NCI-H1092 (cell line): ENCODE data around the gene SCAP.

Experiments
- DNase-seq: peaks from one replicate; lab custom pipeline; 2025; lab: John Stamatoyannopoulos, UW

SCAP gene

GRCh38 chr3:47414161-47414564 lies 61.6 kb downstream of the SCAP start:
- no peak for DNase-seq

- DNase-seq = no peak
These were observed 62.0 kb downstream of the SCAP start for GRCh38 chr3:47413751-47414150.

DNA sequence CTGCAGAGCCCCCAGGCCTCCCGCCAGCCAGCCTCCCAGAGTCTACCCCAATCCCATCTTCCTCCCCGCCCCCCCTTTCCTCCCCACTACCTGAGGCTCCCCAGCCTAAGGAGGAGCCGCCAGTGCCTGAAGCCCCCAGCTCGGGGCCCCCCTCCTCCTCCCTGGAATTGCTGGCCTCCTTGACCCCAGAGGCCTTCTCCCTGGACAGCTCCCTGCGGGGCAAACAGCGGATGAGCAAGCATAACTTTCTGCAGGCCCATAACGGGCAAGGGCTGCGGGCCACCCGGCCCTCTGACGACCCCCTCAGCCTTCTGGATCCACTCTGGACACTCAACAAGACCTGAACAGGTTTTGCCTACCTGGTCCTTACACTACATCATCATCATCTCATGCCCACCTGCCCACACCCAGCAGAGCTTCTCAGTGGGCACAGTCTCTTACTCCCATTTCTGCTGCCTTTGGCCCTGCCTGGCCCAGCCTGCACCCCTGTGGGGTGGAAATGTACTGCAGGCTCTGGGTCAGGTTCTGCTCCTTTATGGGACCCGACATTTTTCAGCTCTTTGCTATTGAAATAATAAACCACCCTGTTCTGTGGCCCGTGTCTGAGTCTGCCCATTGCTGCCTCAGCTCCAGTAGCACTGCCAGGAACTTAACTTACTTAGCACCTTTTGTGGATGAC lies 62.8 kb downstream of the SCAP start:
- DNase-seq = no peak

GRCh38 chr3:47412453-47412756 lies 63.3 kb downstream of the SCAP start:
- DNase-seq = no peak

DNA sequence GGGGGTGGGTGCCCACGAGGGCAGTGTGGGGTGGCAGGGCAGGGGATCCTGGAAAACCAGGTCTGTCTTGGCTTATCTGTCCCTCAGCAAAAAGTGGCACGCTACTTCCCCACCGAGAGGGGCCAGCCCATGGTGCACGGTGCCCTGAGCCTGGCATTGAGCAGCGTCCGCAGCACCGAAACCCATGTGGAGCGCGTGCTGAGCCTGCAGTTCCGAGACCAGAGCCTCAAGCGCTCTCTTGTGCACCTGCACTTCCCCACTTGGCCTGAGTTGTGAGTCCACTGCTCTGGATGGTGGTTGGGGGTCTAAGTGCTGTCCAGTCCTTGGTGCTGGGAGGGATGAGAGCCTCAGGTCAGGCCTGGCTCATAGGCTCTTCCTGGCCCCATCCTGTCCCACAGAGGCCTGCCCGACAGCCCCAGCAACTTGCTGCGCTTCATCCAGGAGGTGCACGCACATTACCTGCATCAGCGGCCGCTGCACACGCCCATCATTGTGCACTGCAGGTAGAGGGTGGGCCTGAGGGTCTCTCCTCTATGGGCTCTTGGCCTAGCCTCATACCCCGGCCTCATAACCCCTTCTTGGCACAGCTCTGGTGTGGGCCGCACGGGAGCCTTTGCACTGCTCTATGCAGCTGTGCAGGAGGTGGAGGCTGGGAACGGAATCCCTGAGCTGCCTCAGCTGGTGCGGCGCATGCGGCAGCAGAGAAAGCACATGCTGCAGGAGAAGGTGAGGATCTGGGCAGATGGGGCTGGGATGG lies 63.9 kb downstream of the SCAP start:
- no peak for DNase-seq

DNA sequence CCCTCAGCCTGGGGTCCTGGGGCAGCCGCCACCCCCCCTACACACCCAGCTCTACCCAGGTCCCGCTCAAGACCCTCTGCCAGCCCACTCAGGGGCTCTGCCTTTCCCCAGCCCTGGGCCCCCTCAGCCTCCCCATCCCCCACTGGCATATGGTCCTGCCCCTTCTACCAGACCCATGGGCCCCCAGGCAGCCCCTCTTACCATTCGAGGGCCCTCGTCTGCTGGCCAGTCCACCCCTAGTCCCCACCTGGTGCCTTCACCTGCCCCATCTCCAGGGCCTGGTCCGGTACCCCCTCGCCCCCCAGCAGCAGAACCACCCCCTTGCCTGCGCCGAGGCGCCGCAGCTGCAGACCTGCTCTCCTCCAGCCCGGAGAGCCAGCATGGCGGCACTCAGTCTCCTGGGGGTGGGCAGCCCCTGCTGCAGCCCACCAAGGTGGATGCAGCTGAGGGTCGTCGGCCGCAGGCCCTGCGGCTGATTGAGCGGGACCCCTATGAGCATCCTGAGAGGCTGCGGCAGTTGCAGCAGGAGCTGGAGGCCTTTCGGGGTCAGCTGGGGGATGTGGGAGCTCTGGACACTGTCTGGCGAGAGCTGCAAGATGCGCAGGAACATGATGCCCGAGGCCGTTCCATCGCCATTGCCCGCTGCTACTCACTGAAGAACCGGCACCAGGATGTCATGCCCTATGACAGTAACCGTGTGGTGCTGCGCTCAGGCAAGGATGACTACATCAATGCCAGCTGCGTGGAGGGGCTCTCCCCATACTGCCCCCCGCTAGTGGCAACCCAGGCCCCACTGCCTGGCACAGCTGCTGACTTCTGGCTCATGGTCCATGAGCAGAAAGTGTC lies 64.7 kb downstream of the SCAP start:
- no peak for DNase-seq

- no peak for DNase-seq
These were observed 65.4 kb downstream of the SCAP start for GRCh38 chr3:47410417-47410720.

DNA sequence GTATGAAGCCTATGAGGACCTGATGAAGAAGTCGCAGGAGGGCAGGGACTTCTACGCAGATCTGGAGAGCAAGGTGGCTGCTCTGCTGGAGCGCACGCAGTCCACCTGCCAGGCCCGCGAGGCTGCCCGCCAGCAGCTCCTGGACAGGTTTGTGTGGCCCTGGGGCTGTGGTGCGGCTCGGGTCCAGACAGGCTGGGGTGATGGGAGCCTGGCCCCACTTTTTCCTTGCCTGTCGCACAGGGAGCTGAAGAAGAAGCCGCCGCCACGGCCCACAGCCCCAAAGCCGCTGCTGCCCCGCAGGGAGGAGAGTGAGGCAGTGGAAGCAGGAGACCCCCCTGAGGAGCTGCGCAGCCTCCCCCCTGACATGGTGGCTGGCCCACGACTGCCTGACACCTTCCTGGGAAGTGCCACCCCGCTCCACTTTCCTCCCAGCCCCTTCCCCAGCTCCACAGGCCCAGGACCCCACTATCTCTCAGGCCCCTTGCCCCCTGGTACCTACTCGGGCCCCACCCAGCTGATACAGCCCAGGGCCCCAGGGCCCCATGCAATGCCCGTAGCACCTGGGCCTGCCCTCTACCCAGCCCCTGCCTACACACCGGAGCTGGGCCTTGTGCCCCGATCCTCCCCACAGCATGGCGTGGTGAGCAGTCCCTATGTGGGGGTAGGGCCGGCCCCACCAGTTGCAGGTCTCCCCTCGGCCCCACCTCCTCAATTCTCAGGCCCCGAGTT lies 65.9 kb downstream of the SCAP start:
- DNase-seq = no peak

GRCh38 chr3:47409284-47409683 lies 66.5 kb downstream of the SCAP start:
- no peak for DNase-seq

GRCh38 chr3:47408839-47409229 lies 66.9 kb downstream of the SCAP start:
- DNase-seq = no peak

DNA sequence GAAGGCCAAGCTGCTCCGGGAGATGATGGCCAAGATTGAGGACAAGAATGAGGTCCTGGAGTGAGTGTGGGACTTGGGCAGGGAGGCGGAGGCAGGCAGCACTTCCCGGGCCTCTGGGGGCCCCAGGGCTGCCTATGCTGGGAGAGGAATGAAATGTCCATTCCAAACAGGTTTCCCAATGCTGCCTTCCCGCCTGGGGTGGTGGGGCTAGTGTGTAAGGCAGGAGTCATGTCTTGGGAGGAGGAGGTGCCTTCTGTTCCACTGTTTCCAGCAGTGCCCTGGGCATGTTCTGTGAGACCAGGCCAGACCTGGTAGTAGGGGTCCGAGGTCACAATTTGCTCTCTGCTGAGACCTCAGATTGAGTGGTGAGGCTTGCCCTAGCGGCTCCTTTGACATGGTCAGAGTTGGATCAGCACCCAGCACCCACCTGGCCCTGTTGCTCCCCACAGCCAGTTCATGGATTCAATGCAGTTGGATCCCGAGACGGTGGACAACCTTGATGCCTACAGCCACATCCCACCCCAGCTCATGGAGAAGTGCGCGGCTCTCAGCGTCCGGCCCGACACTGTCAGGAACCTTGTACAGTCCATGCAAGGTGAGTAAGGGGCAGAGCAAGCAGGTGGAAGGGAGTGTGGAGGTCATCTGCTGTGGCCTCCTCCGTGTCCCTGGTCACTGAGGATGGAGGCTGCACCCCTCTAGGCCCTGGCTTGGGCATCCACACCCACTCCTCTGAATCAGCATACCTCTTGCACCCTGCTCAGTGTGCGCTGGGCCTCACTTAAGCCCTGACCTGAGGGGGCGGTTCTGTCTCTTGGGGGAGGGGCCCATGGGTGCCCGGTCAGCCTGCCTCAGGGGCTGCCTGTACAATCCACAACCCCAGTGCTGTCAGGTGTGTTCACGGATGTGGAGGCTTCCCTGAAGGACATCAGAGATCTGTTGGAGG lies 67.6 kb downstream of the SCAP start:
- no peak for DNase-seq

DNA sequence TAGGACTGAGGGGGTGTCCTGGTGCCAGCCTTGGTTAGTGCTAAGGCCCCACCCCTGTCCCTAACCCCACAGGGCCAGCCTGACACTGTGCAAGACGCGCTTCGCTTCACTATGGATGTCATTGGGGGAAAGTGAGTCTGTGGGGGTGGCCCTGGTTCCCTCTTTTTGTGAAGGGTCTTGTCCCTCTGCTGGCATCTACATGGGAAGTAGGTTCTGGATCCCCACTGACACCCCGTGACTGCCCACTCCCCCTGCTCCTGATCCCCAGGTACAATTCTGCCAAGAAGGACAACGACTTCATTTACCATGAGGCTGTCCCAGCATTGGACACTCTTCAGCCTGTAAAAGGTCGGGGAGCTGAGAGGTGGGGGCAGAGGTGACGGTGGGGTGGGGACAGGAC lies 68.5 kb downstream of the SCAP start:
- DNase-seq = no peak

GRCh38 chr3:47406762-47407149 lies 69.0 kb downstream of the SCAP start:
- no peak for DNase-seq

DNA sequence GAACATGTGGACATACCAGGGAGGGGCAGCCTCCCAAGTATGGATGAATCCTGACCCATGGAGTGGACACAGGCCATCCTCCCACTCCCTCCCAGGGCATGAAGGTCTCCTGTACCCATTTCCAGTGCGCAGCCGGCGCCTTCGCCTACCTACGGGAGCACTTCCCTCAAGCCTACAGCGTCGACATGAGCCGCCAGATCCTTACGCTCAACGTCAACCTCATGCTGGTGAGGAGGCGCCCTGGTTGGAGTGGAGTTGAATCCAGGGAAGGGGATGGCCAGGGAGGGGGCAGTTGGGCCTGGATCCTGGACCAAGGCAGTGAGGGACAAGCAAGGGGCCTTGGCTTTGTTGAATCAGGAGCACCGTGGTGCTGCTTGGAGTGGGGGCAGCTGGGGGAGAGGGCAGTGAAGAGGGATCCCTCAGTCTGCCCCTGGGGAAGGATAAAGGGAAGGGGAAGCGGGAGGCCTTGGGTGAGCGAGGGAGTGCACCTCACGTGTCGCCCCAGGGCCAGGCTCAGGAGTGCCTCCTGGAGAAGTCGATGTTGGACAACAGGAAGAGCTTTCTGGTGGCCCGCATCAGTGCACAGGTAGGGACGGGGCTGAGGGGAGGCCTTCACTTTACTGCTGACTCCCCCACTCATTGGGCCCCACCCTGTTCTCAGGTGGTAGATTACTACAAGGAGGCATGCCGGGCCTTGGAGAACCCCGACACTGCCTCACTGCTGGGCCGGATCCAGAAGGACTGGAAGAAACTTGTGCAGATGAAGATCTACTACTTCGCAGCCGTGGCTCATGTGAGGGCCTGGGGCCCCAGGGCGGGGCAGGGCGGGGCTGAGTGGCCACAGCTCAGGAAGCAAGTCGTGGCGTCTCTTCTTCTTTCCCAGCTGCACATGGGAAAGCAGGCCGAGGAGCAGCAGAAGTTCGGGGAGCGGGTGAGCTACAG lies 69.7 kb downstream of the SCAP start:
- DNase-seq = no peak

DNA sequence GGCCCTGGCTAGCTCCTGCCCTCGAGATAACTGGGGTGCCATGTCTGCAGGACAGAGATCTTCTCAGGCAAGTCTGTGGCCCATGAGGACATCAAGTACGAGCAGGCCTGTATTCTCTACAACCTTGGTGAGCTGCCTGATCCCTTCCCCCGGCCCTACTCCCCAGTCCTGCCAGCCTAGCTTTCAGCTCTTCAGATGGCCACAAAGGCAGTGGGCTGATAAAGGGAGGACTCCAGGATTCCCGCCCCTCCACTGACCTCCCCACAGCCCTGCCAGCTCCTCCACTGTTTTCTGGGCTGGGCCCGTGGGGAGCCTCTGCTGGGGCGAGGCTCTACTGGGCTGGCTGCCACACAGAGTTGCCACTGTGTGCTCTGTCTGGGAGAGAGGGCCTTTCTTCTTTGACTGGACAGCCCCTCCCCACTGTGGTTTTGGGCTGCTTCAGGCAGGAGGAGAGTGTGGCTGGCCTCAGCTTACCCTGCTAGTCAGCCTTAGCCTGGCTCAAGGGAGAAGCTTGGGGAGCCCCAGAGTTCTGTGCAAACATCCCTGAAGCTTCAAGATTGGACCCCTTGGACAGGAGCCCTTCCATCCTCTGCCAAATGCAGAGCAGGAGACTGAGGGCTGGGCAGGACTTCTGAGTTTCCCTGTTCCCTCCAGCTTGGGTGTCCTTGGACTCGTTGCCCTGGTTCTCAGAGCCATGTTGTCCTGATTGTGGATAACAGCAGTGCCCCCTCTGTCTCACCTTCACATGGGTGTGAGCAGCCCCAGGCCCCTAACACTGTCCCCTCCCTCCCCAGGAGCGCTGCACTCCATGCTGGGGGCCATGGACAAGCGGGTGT lies 70.6 kb downstream of the SCAP start:
- DNase-seq = no peak

DNA sequence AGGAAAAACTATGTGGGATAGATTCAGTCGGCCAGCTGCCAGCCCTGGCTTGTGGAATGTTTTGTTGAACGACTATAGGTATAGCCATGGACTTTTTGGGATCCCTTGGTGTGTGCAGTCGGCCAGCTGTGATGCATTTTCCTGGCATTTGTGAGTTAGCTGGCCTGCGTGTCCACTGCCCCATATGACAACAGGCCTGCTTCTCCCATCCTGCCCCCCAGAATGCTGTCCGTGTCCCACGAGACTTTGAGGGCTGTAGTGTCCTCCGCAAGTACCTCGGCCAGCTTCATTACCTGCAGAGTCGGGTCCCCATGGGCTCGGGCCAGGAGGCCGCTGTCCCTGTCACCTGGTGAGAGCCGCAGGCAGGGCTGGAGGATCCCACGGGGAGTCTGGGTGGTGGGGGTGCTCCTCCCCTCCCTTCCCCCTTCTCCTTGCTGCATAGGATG lies 71.3 kb downstream of the SCAP start:
- DNase-seq = no peak

GRCh38 chr3:47399531-47400270 lies 76.0 kb downstream of the SCAP start:
- no peak for DNase-seq

- DNase-seq = no peak
These were observed 76.7 kb downstream of the SCAP start for GRCh38 chr3:47399016-47399415.

DNA sequence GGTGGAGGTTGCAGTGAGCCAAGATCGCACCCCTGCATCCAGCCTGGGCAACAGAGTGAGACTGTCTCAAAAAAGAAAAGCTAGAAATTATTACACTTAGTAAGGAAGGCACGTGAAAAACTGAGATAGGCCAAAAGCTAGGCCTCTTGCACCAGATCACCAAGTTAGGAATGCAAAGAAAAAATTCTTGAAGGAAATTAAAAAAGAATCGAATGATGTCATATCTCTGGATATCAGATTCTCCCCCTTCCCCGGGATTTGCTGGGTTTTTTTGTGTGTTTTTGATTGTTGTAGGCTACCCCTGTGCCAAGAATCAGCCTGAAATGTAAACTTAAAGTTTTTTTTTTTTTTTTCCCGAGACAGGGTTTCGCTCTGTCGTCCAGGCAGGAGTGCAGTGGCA lies 77.5 kb downstream of the SCAP start:
- no peak for DNase-seq
